Body of pancreas (tissue), 4 donors: ENCODE data around the gene LSM14B. TPM values are rescaled to one million over a fixed set of nuclear protein-coding genes. Genes with fewer than 3 reads are reported as not detected.
"Not testable (repeated sequence)": the region's sequence is repeated elsewhere in the genome, so short reads cannot be mapped to it uniquely, and the experiment has no call there.

Experiments
- ATAC-seq: fragments of 150-250 bp; one replicate; pipeline ENCODE4 v1.9.1; 2016
- DNase-seq, 4 donors: peaks; one replicate each; pipeline ENCODE4 v3.0.0-alpha.2; 2019
- H3K27ac ChIP-seq, 4 donors: fragments of 200-600 bp; sonication (generic); 1 replicate in 3 of 4; 2 replicates in 1 of 4; pipeline versions ENCODE4 v1.5.1 to v1.6.1; 2016 to 2019; ENCODE audit warnings: mild to moderate bottlenecking in 1 of 4, mixed read lengths in 1 of 4, moderate library complexity in 1 of 4
- H3K27me3 ChIP-seq, 2 donors: fragments of 200-600 bp; sonication (generic); one replicate each; pipeline ENCODE4 v1.6.0; 2016; ENCODE audit warnings: mild to moderate bottlenecking in 1 of 2
- H3K36me3 ChIP-seq, 2 donors: fragments of 200-600 bp; sonication (generic); replicated peaks in 1 of 2; 2 replicates each; pipeline ENCODE4 v1.5.1; 2016; ENCODE audit warnings: low read depth in 2 of 2; ENCODE audit not compliant: insufficient read depth in 1 of 2
- H3K4me1 ChIP-seq: fragments of 200-600 bp; sonication (generic); one replicate; pipeline ENCODE4 v1.6.0; 2016
- H3K4me3 ChIP-seq, 2 donors: fragments of 200-600 bp; sonication (generic); 1 replicate in 1 of 2; 2 replicates in 1 of 2; pipeline ENCODE4 v1.5.1; 2016 to 2019
- H3K9me3 ChIP-seq, 3 donors: fragments of 200-600 bp; sonication (generic); 1 replicate in 2 of 3; 2 replicates in 1 of 3; pipeline ENCODE4 v1.5.1; 2016
- POLR2A ChIP-seq, 3 donors: fragments of 450-650 bp; IDR thresholded peaks; one replicate each; pipeline ENCODE4 v1.6.1; 2016; ENCODE audit warnings: antibody characterized with exemption in 3 of 3, mild to moderate bottlenecking in 2 of 3
- WGBS, 2 donors: methylation state at CpG; one replicate each; pipeline ENCODE4 v1.1.5; 2017; 5-methylcytosine and 5-hydroxymethylcytosine counted together
- intact Hi-C: fragments of 100-400 bp; cut with DNase I; formaldehyde crosslinking; loops from one replicate; pipeline ENCODE4 v1.15.1; 2023
- total RNA-seq, 2 donors: library from RNA; depleted of rRNA; stranded (reverse); fragments of >200 nt; gene quantifications; one replicate each; pipeline ENCODE4 v1.1.0, GENCODE V29; 2016
- TF ChIP-seq, protein P1 (sequence below), 7 experiments: fragments of 450-650 bp in 4 of 7; fragments of 200-600 bp in 3 of 7; sonication (generic) in 3 of 7; IDR thresholded peaks; one replicate each; pipeline ENCODE4 v1.5.1; 2016 to 2019; ENCODE audit warnings: antibody characterized with exemption in 7 of 7

LSM14B gene
- total RNA-seq, 2 donors from 2014 or later = 11.5 to 12.2 TPM

DNA sequence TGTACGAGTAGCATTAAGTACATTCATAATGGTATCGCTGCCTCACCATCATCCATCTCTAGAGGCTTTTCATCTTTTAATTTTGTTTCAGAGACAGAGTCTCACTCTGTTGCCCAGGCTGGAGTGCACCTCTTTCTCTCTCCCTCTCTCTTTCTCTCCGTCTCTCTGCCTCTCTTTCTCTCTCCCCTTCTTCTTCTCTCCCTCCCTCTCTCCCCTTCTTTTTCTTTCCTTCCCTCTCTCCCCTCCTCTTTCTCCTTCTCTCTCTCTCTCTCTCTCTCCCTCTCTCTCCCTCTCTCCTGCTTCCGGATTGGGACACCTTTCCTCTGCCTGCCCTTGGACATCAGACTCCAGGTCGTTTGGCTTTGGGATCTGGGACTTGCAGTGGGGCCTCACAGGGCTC lies 39.0 kb upstream of the LSM14B start:
- intact Hi-C loops = no loop called here
- no peaks in the 10 kb centered on the region for H3K27me3 ChIP-seq
- TF ChIP-seq, protein P1, sequence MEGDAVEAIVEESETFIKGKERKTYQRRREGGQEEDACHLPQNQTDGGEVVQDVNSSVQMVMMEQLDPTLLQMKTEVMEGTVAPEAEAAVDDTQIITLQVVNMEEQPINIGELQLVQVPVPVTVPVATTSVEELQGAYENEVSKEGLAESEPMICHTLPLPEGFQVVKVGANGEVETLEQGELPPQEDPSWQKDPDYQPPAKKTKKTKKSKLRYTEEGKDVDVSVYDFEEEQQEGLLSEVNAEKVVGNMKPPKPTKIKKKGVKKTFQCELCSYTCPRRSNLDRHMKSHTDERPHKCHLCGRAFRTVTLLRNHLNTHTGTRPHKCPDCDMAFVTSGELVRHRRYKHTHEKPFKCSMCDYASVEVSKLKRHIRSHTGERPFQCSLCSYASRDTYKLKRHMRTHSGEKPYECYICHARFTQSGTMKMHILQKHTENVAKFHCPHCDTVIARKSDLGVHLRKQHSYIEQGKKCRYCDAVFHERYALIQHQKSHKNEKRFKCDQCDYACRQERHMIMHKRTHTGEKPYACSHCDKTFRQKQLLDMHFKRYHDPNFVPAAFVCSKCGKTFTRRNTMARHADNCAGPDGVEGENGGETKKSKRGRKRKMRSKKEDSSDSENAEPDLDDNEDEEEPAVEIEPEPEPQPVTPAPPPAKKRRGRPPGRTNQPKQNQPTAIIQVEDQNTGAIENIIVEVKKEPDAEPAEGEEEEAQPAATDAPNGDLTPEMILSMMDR (IDR thresholded peaks at IDR 0.05) = no peak
- TF ChIP-seq POLR2A (IDR thresholded peaks at IDR 0.05) = no peak
- WGBS, 2 donors = 63 to 73% methylated on average over 5 of the region's 5 CpGs
- H3K4me3 ChIP-seq = no peak overlapping the region
- H3K4me1 ChIP-seq = no peaks in the 10 kb centered on the region
- H3K36me3 ChIP-seq = no peaks in the 10 kb centered on the region
- no peak overlapping the region for H3K27ac ChIP-seq
- no peak for ATAC-seq
- H3K9me3 ChIP-seq = peaks cover 0 to 4% (median 0%) of the 10 kb centered on the region in 3 donors
- DNase-seq = no peak

DNA sequence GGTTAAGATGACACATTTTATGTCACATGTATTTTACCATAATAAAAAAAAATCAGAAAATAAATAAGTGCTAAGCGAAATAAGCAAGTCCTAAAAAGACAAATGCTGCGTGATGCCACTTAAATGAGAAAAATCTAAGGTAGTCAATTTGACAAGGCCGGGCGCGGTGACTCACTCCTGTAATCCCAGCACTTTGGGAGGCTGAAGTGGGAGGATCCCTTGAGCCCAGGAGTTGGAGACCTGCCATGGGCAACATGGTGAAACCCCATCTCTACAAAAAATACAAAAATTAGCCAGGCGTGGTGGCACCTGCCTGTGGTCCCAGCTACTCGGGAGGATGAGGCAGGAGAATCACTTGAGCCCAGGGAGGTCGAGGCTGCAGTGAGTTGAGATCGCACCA lies 38.1 kb upstream of the LSM14B start:
- H3K4me1 ChIP-seq, H3K9me3 ChIP-seq, intact Hi-C loops, H3K27me3 ChIP-seq, DNase-seq, H3K4me3 ChIP-seq, H3K36me3 ChIP-seq, ATAC-seq, H3K27ac ChIP-seq: not testable (repeated sequence)
- 92 to 94% methylated on average over 9 of the region's 9 CpGs for WGBS, 2 donors

DNA sequence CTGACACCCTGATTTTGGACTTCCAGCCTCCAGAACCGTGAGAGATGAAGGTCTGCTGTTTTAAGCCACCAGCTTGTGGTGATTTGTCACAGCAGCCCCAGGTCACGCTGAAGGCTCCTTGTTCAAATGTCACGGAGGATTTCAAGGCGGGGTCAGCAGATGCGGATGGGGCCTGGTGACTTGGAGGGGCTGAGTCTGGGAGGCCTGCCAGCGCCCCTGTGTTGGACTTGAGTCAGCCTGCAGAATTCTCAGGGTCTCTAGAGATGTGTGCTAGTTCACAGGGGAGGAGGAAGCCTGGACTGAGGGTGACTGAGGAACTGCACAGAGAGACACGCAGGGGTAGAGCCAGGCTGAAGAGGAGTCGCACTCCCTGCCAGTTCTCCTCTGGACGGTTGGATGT lies 37.1 kb upstream of the LSM14B start:
- 74 to 79% methylated on average over 9 of the region's 9 CpGs for WGBS, 2 donors

DNA sequence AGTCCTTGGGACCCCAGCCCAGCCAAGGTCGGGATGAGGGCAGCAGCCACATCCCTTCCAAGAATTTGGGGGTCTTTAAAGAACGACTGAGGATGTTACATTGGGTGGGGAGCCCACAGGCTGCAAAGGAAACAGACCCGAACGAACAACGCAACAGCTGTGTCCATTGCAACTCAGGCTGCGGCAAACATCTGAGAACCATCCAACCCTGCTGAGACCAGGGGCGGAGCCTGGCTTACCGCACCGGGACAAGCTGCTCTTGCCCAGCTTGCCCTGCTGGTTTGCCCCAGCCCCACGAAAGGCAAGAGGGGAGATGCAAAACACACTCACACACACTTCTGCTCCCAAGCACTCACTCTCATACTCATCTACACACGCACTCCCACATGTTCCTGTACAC lies 35.0 kb upstream of the LSM14B start:
- Histone ChIP-seq H3K36me3 (no peaks in the 10 kb centered on the region), H3K27me3 (no peaks in the 10 kb centered on the region), H3K4me1 (no peaks in the 10 kb centered on the region), H3K4me3 (no peak overlapping the region), H3K9me3 (no peaks in the 10 kb centered on the region), H3K27ac (no peak overlapping the region)
- ATAC-seq (no peak), DNase-seq (peak in 2 of 4 donors; percentile 19 to 26)
- intact Hi-C loops = no loop called here
- 24 to 34% methylated on average over 11 of the region's 11 CpGs for WGBS, 2 donors
- TF ChIP-seq, protein P1 (IDR thresholded peaks at IDR 0.05) = no peak
- TF ChIP-seq POLR2A (IDR thresholded peaks at IDR 0.05) = no peak

More for the DNA sequence above, 37.1 kb upstream of the LSM14B start:
- Histone ChIP-seq H3K27ac (no peak overlapping the region), H3K27me3 (no peaks in the 10 kb centered on the region), H3K9me3 (no peaks in the 10 kb centered on the region), H3K4me1 (no peaks in the 10 kb centered on the region), H3K36me3 (no peaks in the 10 kb centered on the region), H3K4me3 (no peak overlapping the region)
- ATAC-seq = no peak
- DNase-seq = no peak
- TF ChIP-seq POLR2A (IDR thresholded peaks at IDR 0.05) = no peak
- TF ChIP-seq, protein P1 (IDR thresholded peaks at IDR 0.05) = no peak
- intact Hi-C loops = no loop called here

DNA sequence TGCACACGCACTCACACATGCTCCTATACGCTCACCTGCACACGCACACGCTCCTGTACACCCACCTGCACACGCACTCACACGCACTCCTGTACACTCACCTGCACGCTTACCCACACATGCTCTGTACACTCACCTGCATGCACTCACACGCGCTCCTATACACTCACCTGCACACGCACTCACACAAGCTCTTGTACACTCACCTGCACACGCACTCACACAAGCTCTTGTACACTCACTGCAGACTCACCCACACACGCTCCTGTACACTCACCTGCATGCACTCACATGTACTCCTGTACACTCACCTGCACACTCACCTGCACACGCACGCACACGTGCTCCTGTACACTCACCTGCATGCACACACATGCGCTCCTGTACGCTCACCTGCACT lies 34.6 kb upstream of the LSM14B start:
- TF ChIP-seq, protein P1 (IDR thresholded peaks at IDR 0.05) = no peak
- TF ChIP-seq POLR2A (IDR thresholded peaks at IDR 0.05) = no peak
- H3K4me1 ChIP-seq = no peaks in the 10 kb centered on the region
- no peak for DNase-seq
- WGBS, 2 donors = 86 to 88% methylated on average over 17 of the region's 17 CpGs
- intact Hi-C loops = no loop called here
- H3K9me3 ChIP-seq = no peaks in the 10 kb centered on the region
- H3K4me3 ChIP-seq = no peak overlapping the region
- H3K27ac ChIP-seq = no peak overlapping the region
- no peaks in the 10 kb centered on the region for H3K36me3 ChIP-seq
- no peak for ATAC-seq
- H3K27me3 ChIP-seq = no peaks in the 10 kb centered on the region
